CD4-positive, alpha-beta T cell treated with Interleukin-2 at 100 ng/mL for 4 hours (primary cell): ENCODE measurements around the gene TUBG1.
"Not testable (repeated sequence)": the region's sequence is repeated elsewhere in the genome, so short reads cannot be mapped to it uniquely, and the experiment has no call there.

Experiments used
- DNase-seq: peaks from one replicate; pipeline ENCODE4 v3.0.0-alpha.2; 2020; ENCODE audit warnings: low spot score

The TUBG1 gene

GRCh38 chr17:42579794-42580551 is 29.5 kb upstream of the TUBG1 start:
- DNase-seq: no peak

GRCh38 chr17:42581744-42582270 is 27.7 kb upstream of the TUBG1 start:
- no peak for DNase-seq

- DNase-seq: no peak
Observed at GRCh38 chr17:42584880-42585279, 24.6 kb upstream of the TUBG1 start.

GRCh38 chr17:42585353-42585752 is 24.1 kb upstream of the TUBG1 start:
- no peak for DNase-seq

DNA sequence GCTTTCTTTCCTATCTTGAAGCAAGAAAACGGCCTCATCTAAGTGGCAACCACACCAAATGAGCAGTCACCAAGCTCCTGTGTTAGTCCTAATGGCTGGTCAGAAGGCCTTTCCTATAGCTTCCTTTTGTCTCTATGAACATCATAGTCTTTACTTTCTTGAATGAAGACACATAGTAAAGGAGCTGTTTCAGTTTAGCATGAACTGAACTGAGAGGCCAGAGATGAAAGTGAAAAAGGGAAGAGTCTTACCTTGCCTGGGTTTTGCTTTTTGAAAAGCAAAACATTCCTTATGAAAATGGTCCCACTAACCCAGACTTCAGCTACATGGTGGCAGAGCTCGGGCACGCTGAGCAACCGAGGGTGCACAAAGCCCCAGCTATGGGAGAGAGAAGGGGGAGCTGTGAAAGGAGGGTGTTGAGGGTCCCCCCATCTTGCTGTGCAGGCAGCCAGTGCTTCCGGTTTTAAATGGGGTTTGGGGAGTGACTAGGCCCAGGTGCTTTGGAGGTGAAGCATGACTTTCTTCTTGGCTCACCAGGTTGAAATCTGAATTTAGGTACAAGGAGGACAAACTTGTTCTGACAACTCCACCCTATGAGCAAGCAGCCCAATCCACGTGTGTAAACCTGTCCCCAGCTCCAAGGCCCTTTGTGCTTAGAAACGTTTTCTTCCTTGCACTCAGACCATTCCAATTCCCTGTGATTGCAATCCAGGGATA is 22.8 kb upstream of the TUBG1 start:
- no peak for DNase-seq

GRCh38 chr17:42590886-42591285 is 18.6 kb upstream of the TUBG1 start:
- DNase-seq: no peak

DNA sequence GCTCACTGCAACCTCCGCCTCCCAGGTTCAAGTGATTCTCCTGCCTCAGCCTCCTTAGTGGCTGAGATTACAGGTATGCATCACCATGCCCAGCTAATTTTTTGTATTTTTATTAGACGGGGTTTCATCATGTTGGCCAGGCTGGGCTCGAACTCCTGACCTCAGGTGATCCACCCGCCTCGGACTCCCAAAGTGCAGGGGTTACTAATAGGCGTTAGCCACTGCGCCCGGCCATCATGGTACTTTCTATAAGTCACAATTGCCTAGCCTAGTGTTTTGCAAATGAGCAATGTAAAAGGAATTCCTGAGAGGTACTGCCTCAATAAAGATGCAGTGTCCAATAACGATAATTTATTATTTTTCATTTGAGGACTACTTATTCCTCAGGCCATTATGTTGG is 18.1 kb upstream of the TUBG1 start:
- no peak for DNase-seq

- no peak for DNase-seq
Observed at GRCh38 chr17:42596386-42596785, 13.1 kb upstream of the TUBG1 start.

GRCh38 chr17:42598905-42599304 is 10.6 kb upstream of the TUBG1 start:
- DNase-seq: no peak

- no peak for DNase-seq
Observed at GRCh38 chr17:42603318-42603717, 6.2 kb upstream of the TUBG1 start.

DNA sequence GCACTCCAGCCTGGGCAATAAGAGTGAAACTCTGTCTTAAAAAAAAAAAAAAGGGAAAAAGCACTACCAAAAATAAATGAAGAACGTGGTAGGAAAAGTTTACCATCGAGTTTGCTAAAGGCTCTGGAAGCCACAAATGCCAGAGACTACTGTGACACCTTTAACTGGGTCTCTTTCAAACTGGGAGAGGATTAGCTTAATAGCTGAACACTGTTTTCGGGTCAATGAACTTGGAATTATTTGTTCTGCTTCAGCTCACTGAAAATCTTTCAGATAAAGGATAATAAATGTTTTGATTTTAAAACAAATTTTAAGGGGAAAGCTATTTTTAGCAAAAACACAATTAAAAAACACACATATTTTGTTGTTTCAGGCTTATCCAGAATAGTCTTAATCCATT is 1.7 kb upstream of the TUBG1 start:
- DNase-seq: no peak

DNA sequence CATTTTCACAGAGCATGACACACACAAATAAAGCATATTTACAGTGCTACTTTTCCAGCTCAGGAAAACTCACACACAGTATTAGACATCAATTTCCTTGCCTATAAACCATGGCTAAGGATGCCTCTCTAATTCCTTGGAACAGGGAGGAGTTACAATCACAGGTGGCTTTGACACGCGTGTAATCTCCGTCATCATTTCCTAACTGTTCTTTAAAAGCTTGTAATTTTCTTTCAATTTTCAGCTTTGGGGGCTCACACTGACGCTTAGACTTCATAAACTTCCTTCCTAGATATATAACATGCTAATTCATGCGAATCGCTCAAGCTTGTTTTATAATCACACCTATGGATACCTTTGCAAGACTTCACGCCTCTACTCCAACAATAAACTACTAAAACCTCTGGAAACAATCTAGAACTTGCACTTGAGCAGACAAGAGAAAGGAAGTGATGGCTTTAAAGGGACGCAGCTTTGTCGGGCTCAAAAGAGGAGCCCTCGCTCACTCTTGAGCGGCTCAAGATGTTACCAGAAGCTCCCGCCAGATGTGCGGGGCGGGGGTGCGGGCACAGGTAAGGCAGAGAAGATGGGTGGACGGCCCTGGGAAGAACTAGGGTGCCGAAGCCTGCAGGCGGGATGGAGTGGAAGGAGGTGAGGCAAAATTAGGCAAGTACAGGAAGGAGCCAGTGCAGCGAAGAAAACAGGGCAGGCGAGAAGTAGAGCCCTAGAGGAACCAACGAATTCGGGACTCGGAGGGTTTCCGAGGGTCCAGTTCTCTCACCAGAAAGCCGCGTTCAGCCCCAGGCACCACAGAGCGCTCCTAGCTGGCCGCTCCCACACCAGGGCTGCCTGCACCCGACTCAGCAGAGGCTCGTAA is 940 bp upstream of the TUBG1 start:
- peak; percentile 7 for DNase-seq

- DNase-seq: not testable (repeated sequence)
Observed at GRCh38 chr17:42609814-42610801, 625 bp downstream of the TUBG1 start.

GRCh38 chr17:42612013-42612412 is 2.5 kb downstream of the TUBG1 start:
- DNase-seq: no peak

GRCh38 chr17:42613699-42614295 is 4.3 kb downstream of the TUBG1 start:
- no peak for DNase-seq

GRCh38 chr17:42617956-42618431 is 8.5 kb downstream of the TUBG1 start:
- DNase-seq: no peak

DNA sequence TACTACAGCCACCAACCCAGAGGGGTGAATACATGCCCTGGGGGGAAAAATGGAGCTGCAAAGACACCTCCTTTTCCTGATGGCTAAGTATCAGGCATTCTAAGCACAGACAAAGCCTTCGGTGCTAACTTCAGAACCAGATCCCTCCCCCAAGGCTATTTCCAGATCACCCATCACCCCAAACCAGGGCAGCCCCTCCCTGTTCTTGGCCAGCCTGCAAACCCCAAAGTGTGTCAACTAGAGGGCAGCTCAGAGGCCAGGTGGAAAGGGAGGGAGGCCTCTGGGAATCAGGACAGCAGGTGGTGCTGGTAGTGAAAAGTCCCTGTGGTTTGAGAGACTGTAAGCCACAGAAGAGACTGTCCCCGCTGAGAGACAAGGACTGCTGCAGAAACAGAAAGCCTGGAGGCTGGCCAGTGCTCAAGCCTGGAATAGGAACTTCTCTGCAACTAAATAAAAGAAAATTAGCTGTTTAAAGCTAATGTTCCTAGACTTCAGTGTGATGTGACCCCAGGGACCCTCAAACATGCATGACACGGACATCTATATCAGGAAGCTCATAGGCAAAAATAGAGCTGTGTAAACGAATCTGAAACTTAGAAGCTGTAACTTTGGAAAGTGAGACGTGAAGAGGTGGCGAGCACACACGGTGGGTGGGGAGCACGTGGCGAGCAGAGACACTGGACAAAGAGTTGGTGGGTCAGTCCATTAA is 9.1 kb downstream of the TUBG1 start:
- DNase-seq: no peak

DNA sequence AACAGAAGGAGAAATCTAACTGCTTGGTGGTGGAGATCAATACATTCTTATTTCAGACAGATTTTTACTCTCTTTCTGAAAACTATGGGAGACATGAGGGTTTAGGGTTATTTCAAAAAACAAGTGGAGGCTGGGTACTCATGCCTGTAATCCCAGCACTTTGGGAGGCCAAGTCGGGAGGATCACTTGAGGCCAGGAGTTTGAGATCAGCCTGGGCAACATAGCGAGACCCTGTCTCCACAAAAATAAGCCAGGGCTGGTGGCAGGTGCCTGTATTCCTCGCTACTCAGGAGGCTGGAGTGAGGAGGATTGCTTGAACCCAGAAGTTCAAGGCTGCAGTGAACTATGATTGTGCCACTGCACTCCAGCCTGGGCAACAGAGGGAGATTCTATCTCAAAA is 12.5 kb downstream of the TUBG1 start:
- DNase-seq: not testable (repeated sequence)

GRCh38 chr17:42623271-42623670 is 13.8 kb downstream of the TUBG1 start:
- DNase-seq: no peak
